OCI-LY1 (cell line): Measurements from ENCODE around the gene FMNL3.

ENCODE experiments used
- H2AFZ ChIP-seq: fragments of 200-600 bp; sonication (generic), shearing (Covaris generic); 2 replicates; pipeline ENCODE4 v1.6.0; 2014; ENCODE audit warnings: antibody characterized with exemption, mild to moderate bottlenecking, low read length
- H3F3A ChIP-seq: fragments of 200-600 bp; sonication (generic), shearing (Covaris generic); 2 replicates; pipeline ENCODE4 v1.6.0; 2014; ENCODE audit warnings: mild to moderate bottlenecking, antibody characterized with exemption, low read length, moderate library complexity; ENCODE audit not compliant: insufficient read depth
- H3K27ac ChIP-seq: fragments of 200-600 bp; sonication (generic); 2 replicates; pipeline ENCODE4 v1.5.1; 2014; ENCODE audit warnings: low read length, mixed run types, mild to moderate bottlenecking, low read depth; ENCODE audit not compliant: poor library complexity, severe bottlenecking
- H3K27me3 ChIP-seq: fragments of 200-600 bp; sonication (generic); 2 replicates; pipeline ENCODE4 v1.6.0; 2014; ENCODE audit warnings: antibody characterized with exemption, mild to moderate bottlenecking, low read length, moderate library complexity; ENCODE audit not compliant: insufficient read depth
- H3K36me3 ChIP-seq: fragments of 200-600 bp; sonication (generic); 2 replicates; pipeline ENCODE4 v1.6.1; 2014; ENCODE audit warnings: mild to moderate bottlenecking, antibody characterized with exemption, low read length, moderate library complexity, mixed read lengths; ENCODE audit not compliant: insufficient read depth
- H3K4me1 ChIP-seq: fragments of 200-600 bp; sonication (generic); 2 replicates; pipeline ENCODE4 v1.5.1; 2014; ENCODE audit warnings: mild to moderate bottlenecking, low read length, moderate library complexity; ENCODE audit not compliant: insufficient read depth, severe bottlenecking
- H3K4me2 ChIP-seq: fragments of 200-600 bp; sonication (generic), shearing (Covaris generic); 2 replicates; pipeline ENCODE4 v1.6.1; 2014; ENCODE audit warnings: low read length
- H3K4me3 ChIP-seq: fragments of 200-600 bp; sonication (generic); 2 replicates; pipeline ENCODE4 v1.5.1; 2014; ENCODE audit warnings: low read length, low read depth, mild to moderate bottlenecking, mixed read lengths; ENCODE audit not compliant: poor library complexity, severe bottlenecking
- H3K79me2 ChIP-seq: fragments of 200-600 bp; shearing (Covaris generic); 2 replicates; pipeline ENCODE4 v1.6.1; 2016; ENCODE audit warnings: mixed run types, low read length, mixed read lengths; ENCODE audit not compliant: insufficient read depth
- H3K9ac ChIP-seq: fragments of 200-600 bp; sonication (generic), shearing (Covaris generic); 2 replicates; pipeline ENCODE4 v1.6.1; 2014; ENCODE audit warnings: mild to moderate bottlenecking, low read length, mixed read lengths
- H3K9me2 ChIP-seq: fragments of 200-600 bp; sonication (generic), shearing (Covaris generic); 2 replicates; pipeline ENCODE4 v1.6.1; 2014; ENCODE audit warnings: low read depth, mild to moderate bottlenecking, low read length, mixed read lengths
- H3K9me3 ChIP-seq: fragments of 200-600 bp; shearing (Covaris generic); 2 replicates; pipeline ENCODE4 v1.6.1; 2014; ENCODE audit warnings: low read length, mixed read lengths
- H4K20me1 ChIP-seq: fragments of 200-600 bp; sonication (generic), shearing (Covaris generic); 2 replicates; pipeline ENCODE4 v1.6.0; 2016; ENCODE audit warnings: mild to moderate bottlenecking, low read length; ENCODE audit not compliant: insufficient read depth
- CTCF ChIP-seq: fragments of 200-600 bp; sonication (generic), shearing (Covaris generic); IDR thresholded peaks from 2 replicates; pipeline ENCODE4 v1.5.1; 2017; ENCODE audit warnings: mild to moderate bottlenecking, antibody characterized with exemption, low read length, moderate library complexity, mixed read lengths
- EZH2 ChIP-seq: fragments of 200-600 bp; sonication (generic), shearing (Covaris generic); IDR thresholded peaks from 2 replicates; pipeline ENCODE4 v1.8.0; 2017; ENCODE audit warnings: borderline replicate concordance, mixed run types, mild to moderate bottlenecking, antibody characterized with exemption, low read length, moderate library complexity, mixed read lengths

The FMNL3 gene

GRCh38 chr12:49632986-49633702 is 74.1 kb downstream of the FMNL3 start:
- TF ChIP-seq EZH2 = no peak
- no peak for TF ChIP-seq CTCF
- Histone ChIP-seq H3K9me2 (no peaks in the 10 kb centered on the region), H3K4me1 (peaks cover 7% of the 10 kb centered on the region), H4K20me1 (no peaks in the 10 kb centered on the region), H3K9ac (no peak overlapping the region), H3K4me2 (no peak overlapping the region), H3K9me3 (no peaks in the 10 kb centered on the region), H3K36me3 (no peaks in the 10 kb centered on the region), H2AFZ (no peak overlapping the region), H3K4me3 (no peak overlapping the region), H3F3A (no peaks in the 10 kb centered on the region), H3K27me3 (peaks cover 11% of the 10 kb centered on the region; the same call in 1 of the 2 replicates), H3K79me2 (no peaks in the 10 kb centered on the region), H3K27ac (no peak overlapping the region)

- Histone ChIP-seq H3K36me3 (no peaks in the 10 kb centered on the region), H3K4me1 (peaks cover 7% of the 10 kb centered on the region), H4K20me1 (no peaks in the 10 kb centered on the region), H3K9me2 (no peaks in the 10 kb centered on the region), H3K9ac (no peak overlapping the region), H3K27ac (no peak overlapping the region), H3K4me2 (no peak overlapping the region), H3K4me3 (no peak overlapping the region), H3K9me3 (no peaks in the 10 kb centered on the region), H2AFZ (no peak overlapping the region), H3K27me3 (peaks cover 11% of the 10 kb centered on the region; the same call in 1 of the 2 replicates), H3K79me2 (no peaks in the 10 kb centered on the region), H3F3A (no peaks in the 10 kb centered on the region)
- TF ChIP-seq EZH2 (no peak), CTCF (no peak)
These were observed 74.8 kb downstream of the FMNL3 start for GRCh38 chr12:49632401-49632800.

- peaks cover 11% of the 10 kb centered on the region; the same call in 1 of the 2 replicates for H3K27me3 ChIP-seq
- no peaks in the 10 kb centered on the region for H3K79me2 ChIP-seq
- H3K4me2 ChIP-seq = no peak overlapping the region
- no peaks in the 10 kb centered on the region for H3F3A ChIP-seq
- no peak for TF ChIP-seq CTCF
- no peak for TF ChIP-seq EZH2
- H3K9ac ChIP-seq = no peak overlapping the region
- no peak overlapping the region for H2AFZ ChIP-seq
- H4K20me1 ChIP-seq = no peaks in the 10 kb centered on the region
- no peaks in the 10 kb centered on the region for H3K9me2 ChIP-seq
- no peaks in the 10 kb centered on the region for H3K36me3 ChIP-seq
- H3K9me3 ChIP-seq = no peaks in the 10 kb centered on the region
- H3K27ac ChIP-seq = no peak overlapping the region
- H3K4me3 ChIP-seq = no peak overlapping the region
- no peaks in the 10 kb centered on the region for H3K4me1 ChIP-seq
These were observed 75.8 kb downstream of the FMNL3 start for GRCh38 chr12:49631336-49631907.
